Mesenchymal stem cell (in vitro differentiated cells and primary cell): ENCODE measurements around the gene PILRB.
"Not testable (repeated sequence)": the region's sequence is repeated elsewhere in the genome, so short reads cannot be mapped to it uniquely, and the experiment has no call there.

Source experiments
- DNase-seq: peaks from one replicate; pipeline ENCODE4 v3.0.0-alpha.2; 2013
- H2AFZ ChIP-seq: one replicate; pipeline ENCODE4 v1.6.1; 2013; ENCODE audit warnings: low read depth, mild to moderate bottlenecking, control low read depth, inconsistent platforms, low read length, moderate library complexity
- H2AK5ac ChIP-seq: 2 replicates; pipeline ENCODE4 v1.6.1; 2013; ENCODE audit warnings: low read length, moderate library complexity, mild to moderate bottlenecking, inconsistent platforms; ENCODE audit not compliant: severe bottlenecking
- H2BK120ac ChIP-seq: one replicate; pipeline ENCODE4 v1.6.1; 2013; ENCODE audit warnings: low read depth, mild to moderate bottlenecking, inconsistent platforms, low read length, moderate library complexity
- H2BK12ac ChIP-seq, 2 experiments: one replicate each; pipeline ENCODE4 v1.6.1; 2013; ENCODE audit warnings: inconsistent platforms in 2 of 2, low read length in 2 of 2, mild to moderate bottlenecking in 2 of 2, moderate library complexity in 2 of 2, control low read depth in 1 of 2
- H2BK15ac ChIP-seq: one replicate; pipeline ENCODE4 v1.6.1; 2013; ENCODE audit warnings: mild to moderate bottlenecking, low read depth, inconsistent platforms; ENCODE audit not compliant: poor library complexity, severe bottlenecking
- H2BK5ac ChIP-seq: 2 replicates; pipeline ENCODE4 v1.6.1; 2013; ENCODE audit warnings: low read depth, mild to moderate bottlenecking, low read length, control low read depth, inconsistent platforms; ENCODE audit not compliant: poor library complexity, severe bottlenecking
- H3K14ac ChIP-seq, 2 experiments: one replicate each; pipeline ENCODE4 v1.6.1; 2013; ENCODE audit warnings: inconsistent platforms in 2 of 2, low read length in 2 of 2, control low read depth in 1 of 2, mild to moderate bottlenecking in 1 of 2, moderate library complexity in 1 of 2
- H3K18ac ChIP-seq, 2 experiments: one replicate each; pipeline ENCODE4 v1.6.1; 2013; ENCODE audit warnings: inconsistent platforms in 2 of 2, low read length in 2 of 2, control low read depth in 1 of 2, low read depth in 1 of 2, mild to moderate bottlenecking in 1 of 2
- H3K23ac ChIP-seq, 2 experiments: one replicate each; pipeline ENCODE4 v1.6.1; 2013; ENCODE audit warnings: inconsistent platforms in 2 of 2, low read length in 2 of 2, mild to moderate bottlenecking in 2 of 2, moderate library complexity in 2 of 2, control low read depth in 1 of 2
- H3K27ac ChIP-seq: 2 replicates; pipeline ENCODE4 v1.5.1; 2013; ENCODE audit warnings: mild to moderate bottlenecking, moderate library complexity, low read length, control low read depth, inconsistent platforms; ENCODE audit not compliant: poor library complexity, severe bottlenecking
- H3K27me3 ChIP-seq, 2 experiments: 2 replicates each; pipeline versions ENCODE4 v1.6.1 to v1.7.0; 2013; ENCODE audit warnings: low read length in 2 of 2, mild to moderate bottlenecking in 2 of 2, moderate library complexity in 2 of 2, control low read depth in 1 of 2, inconsistent platforms in 1 of 2; ENCODE audit not compliant: control insufficient read depth in 1 of 2, insufficient read depth in 1 of 2
- H3K36me3 ChIP-seq, 2 experiments: 2 replicates each; pipeline versions ENCODE4 v1.6.1 to v1.7.0; 2013; ENCODE audit warnings: low read length in 2 of 2, control low read depth in 1 of 2, inconsistent platforms in 1 of 2, low read depth in 1 of 2, mild to moderate bottlenecking in 1 of 2; ENCODE audit not compliant: insufficient read depth in 2 of 2, control insufficient read depth in 1 of 2
- H3K4ac ChIP-seq, 2 experiments: one replicate each; pipeline ENCODE4 v1.6.1; 2013; ENCODE audit warnings: inconsistent platforms in 2 of 2, low read length in 2 of 2, mild to moderate bottlenecking in 2 of 2, moderate library complexity in 2 of 2, control low read depth in 1 of 2, low read depth in 1 of 2
- H3K4me1 ChIP-seq: 2 replicates; pipeline ENCODE4 v1.6.1; 2013; ENCODE audit warnings: low read depth, low read length, control low read depth; ENCODE audit not compliant: control insufficient read depth, insufficient read depth
- H3K4me2 ChIP-seq: 2 replicates; pipeline ENCODE4 v1.6.1; 2013; ENCODE audit warnings: low read length, mild to moderate bottlenecking, inconsistent platforms; ENCODE audit not compliant: poor library complexity, severe bottlenecking
- H3K4me3 ChIP-seq, 2 experiments: 2 replicates each; pipeline versions ENCODE4 v1.5.1 to v1.7.0; 2013; ENCODE audit warnings: low read length in 2 of 2, mild to moderate bottlenecking in 2 of 2, control low read depth in 1 of 2, low read depth in 1 of 2; ENCODE audit not compliant: insufficient read depth in 1 of 2
- H3K79me1 ChIP-seq: replicated peaks from 2 replicates; pipeline ENCODE4 v1.6.1; 2013; ENCODE audit warnings: mild to moderate bottlenecking, control low read depth, low read length, inconsistent platforms; ENCODE audit not compliant: poor library complexity, severe bottlenecking
- H3K9ac ChIP-seq: 2 replicates; pipeline ENCODE4 v1.7.0; 2013; ENCODE audit warnings: mild to moderate bottlenecking, low read length, moderate library complexity
- H3K9me3 ChIP-seq: 2 replicates; pipeline ENCODE4 v1.7.0; 2013; ENCODE audit warnings: mild to moderate bottlenecking, low read length; ENCODE audit not compliant: control insufficient read depth
- H4K8ac ChIP-seq: one replicate; pipeline ENCODE4 v1.6.1; 2013; ENCODE audit warnings: inconsistent platforms, mild to moderate bottlenecking, low read length, moderate library complexity
- H4K91ac ChIP-seq: one replicate; pipeline ENCODE4 v1.6.1; 2013; ENCODE audit warnings: mild to moderate bottlenecking, low read length, inconsistent platforms
- WGBS: methylation state at CpG from one replicate; pipeline ENCODE4 v1.1.7; 2013; ENCODE audit warnings: mixed read lengths; 5-methylcytosine and 5-hydroxymethylcytosine counted together

PILRB gene

DNA sequence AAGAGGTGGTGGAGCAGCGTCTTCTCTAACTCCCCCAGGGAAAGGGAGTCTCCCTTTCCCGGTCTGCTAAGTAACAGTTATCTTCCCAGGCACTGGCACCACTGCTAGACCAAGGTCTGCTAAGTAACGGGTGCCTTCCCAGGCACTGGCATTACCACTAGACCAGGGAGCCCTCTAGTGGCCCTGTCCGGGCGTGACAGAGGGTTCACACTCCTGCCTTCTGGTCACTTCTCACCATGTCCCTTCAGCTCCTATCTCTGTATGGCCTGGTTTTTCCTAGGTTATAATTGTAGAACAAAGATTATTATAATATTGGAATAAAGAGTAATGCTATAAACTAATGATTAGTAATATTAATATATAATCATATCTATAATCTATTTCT, 12.6 kb upstream of the PILRB start:
- no CpG with 5 or more reads among the region's 5 CpGs for WGBS
- DNase-seq: peak; percentile 69
- H3K4me2 ChIP-seq, H4K8ac ChIP-seq, H3K23ac ChIP-seq, H2BK120ac ChIP-seq, H2BK12ac ChIP-seq, H3K4me1 ChIP-seq, H2AFZ ChIP-seq, H3K27me3 ChIP-seq, H2AK5ac ChIP-seq, H3K9ac ChIP-seq, H2BK15ac ChIP-seq, H4K91ac ChIP-seq, H2BK5ac ChIP-seq, H3K18ac ChIP-seq, H3K4ac ChIP-seq, H3K9me3 ChIP-seq, H3K14ac ChIP-seq, H3K27ac ChIP-seq, H3K4me3 ChIP-seq: not testable (repeated sequence)
- peaks cover 44 to 55% of the 10 kb centered on the region in 2 experiments for H3K36me3 ChIP-seq
- peaks cover 30% of the 10 kb centered on the region for H3K79me1 ChIP-seq

DNA sequence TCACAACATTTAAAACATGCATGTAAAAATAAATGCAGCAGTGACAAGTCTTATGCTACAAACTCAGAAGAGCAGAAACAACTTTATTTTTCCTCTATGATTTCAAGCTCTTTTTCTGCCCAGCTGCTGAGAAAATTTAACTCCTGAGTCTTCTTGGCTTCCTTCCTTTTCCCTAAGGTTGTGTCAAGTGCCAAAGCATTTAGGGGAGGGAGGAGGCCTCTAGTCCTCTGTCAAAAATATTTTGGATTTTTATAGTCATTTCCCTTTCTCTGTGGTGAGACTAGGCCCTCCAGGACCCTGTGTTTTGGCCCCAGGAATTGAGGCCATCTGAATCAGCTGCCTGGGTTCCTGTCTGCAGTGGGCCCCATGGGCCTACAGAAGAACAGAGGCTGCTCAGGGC, 11.0 kb upstream of the PILRB start:
- Histone ChIP-seq H3K27me3 (no peaks in the 10 kb centered on the region), H3K23ac (no peak overlapping the region), H2AK5ac (no peak overlapping the region), H2AFZ (no peak overlapping the region), H3K79me1 (peaks cover 37% of the 10 kb centered on the region), H4K8ac (no peak overlapping the region), H3K18ac (no peak overlapping the region), H3K4me1 (peaks cover 8% of the 10 kb centered on the region), H4K91ac (no peak overlapping the region), H3K36me3 (peaks cover 52 to 59% of the 10 kb centered on the region in 2 experiments), H3K4me2 (no peak overlapping the region), H3K9ac (no peak overlapping the region), H3K9me3 (no peaks in the 10 kb centered on the region), H3K14ac (no peak overlapping the region), H3K27ac (no peak overlapping the region), H2BK5ac (no peak overlapping the region), H2BK12ac (no peak overlapping the region), H3K4ac (no peak overlapping the region), H2BK15ac (no peak overlapping the region), H2BK120ac (no peak overlapping the region), H3K4me3 (no peak overlapping the region)
- no peak for DNase-seq

DNA sequence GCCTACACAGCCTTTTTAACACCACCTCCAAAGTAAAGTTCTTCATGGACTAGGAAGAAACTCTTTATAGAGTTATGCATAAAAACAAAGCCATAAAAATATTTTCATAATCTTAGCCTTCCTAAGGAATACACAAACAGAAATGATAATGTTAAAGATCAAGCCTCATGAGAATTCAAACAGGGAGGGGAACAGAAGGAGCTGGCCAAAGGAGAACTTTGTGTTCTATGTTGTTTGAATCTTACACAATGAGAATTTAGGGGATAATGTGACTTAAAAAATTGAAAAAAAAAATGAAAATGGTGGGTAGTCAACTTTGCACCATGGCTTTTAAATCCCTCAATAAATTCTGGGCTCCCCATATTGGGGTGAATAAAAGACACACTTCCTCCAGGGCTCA, 9.1 kb upstream of the PILRB start:
- Histone ChIP-seq H2BK5ac (no peak overlapping the region), H2BK12ac (no peak overlapping the region), H3K18ac (no peak overlapping the region), H2BK120ac (no peak overlapping the region), H3K9ac (no peak overlapping the region), H3K79me1 (peaks cover 42% of the 10 kb centered on the region), H3K9me3 (no peaks in the 10 kb centered on the region), H2AFZ (no peak overlapping the region), H3K4ac (no peak overlapping the region), H2BK15ac (no peak overlapping the region), H3K4me3 (no peak overlapping the region), H3K4me2 (no peak overlapping the region), H3K23ac (no peak overlapping the region), H3K14ac (no peak overlapping the region), H2AK5ac (no peak overlapping the region), H4K8ac (no peak overlapping the region), H3K36me3 (peaks cover 58 to 62% of the 10 kb centered on the region in 2 experiments), H3K27me3 (no peaks in the 10 kb centered on the region), H3K27ac (no peak overlapping the region), H4K91ac (no peak overlapping the region), H3K4me1 (peaks cover 6% of the 10 kb centered on the region)
- no peak for DNase-seq

DNA sequence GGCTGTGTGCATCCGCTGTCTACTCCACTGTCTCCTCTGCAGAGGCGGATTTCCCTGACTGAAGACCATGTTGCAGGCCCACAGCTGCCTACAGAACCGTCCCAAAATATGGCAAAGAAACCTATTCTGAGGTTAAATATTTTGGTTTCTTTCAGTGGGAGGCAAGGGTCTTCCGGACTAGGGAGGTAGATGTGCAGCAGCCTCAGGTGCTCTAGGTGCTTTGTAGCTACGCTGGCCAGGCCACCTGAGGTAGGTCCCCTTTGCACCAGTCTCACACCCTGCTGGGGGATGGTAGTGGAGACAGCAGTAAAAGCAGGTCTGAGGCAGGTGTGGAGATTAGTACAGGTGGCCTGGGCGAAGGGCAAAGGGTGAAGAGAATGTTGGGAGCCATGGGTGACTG, 8.2 kb upstream of the PILRB start:
- no peak for DNase-seq
- Histone ChIP-seq H2BK15ac (no peak overlapping the region), H4K91ac (peak overlapping the region; percentile 32), H2BK120ac (no peak overlapping the region), H3K27me3 (no peaks in the 10 kb centered on the region), H3K79me1 (peaks cover 46% of the 10 kb centered on the region), H3K4ac (no peak overlapping the region), H3K14ac (no peak overlapping the region), H2AK5ac (no peak overlapping the region), H3K23ac (no peak overlapping the region), H3K27ac (no peak overlapping the region), H3K36me3 (peaks cover 66 to 71% of the 10 kb centered on the region in 2 experiments), H3K9ac (no peak overlapping the region), H3K4me1 (peaks cover 1% of the 10 kb centered on the region), H2AFZ (no peak overlapping the region), H3K18ac (no peak overlapping the region), H2BK12ac (no peak overlapping the region), H3K4me3 (no peak overlapping the region), H2BK5ac (no peak overlapping the region), H3K4me2 (no peak overlapping the region), H3K9me3 (no peaks in the 10 kb centered on the region), H4K8ac (peak overlapping the region; percentile 27)
- WGBS: over 99% methylated on average over 6 of the region's 6 CpGs
